Neural crest cell (in vitro differentiated cells): ENCODE results near the gene HDAC4. TPM values are rescaled to one million over a fixed set of nuclear protein-coding genes. Genes with fewer than 3 reads are reported as not detected.

Experiments
- DNase-seq: peaks from one replicate; pipeline ENCODE4 v3.0.0; 2021; ENCODE audit warnings: low read depth, mixed read lengths, low spot score
- H3K27ac Mint-ChIP-seq: one replicate; pipeline ENCODE4 v1.8.0; 2021; ENCODE audit warnings: mild to moderate bottlenecking, mixed read lengths; ENCODE audit not compliant: unreplicated experiment
- H3K27me3 Mint-ChIP-seq: 2 replicates; pipeline ENCODE4 v1.8.0; 2021; ENCODE audit warnings: low read depth, mild to moderate bottlenecking, mixed read lengths
- H3K36me3 Mint-ChIP-seq: 2 replicates; pipeline ENCODE4 v1.8.0; 2021; ENCODE audit warnings: low read depth, mild to moderate bottlenecking, mixed read lengths
- H3K4me1 Mint-ChIP-seq: 2 replicates; pipeline ENCODE4 v1.8.0; 2021; ENCODE audit warnings: mixed read lengths
- H3K4me3 Mint-ChIP-seq: one replicate; pipeline ENCODE4 v1.8.0; 2021; ENCODE audit warnings: mild to moderate bottlenecking, mixed read lengths
- H3K9me3 Mint-ChIP-seq: 2 replicates; pipeline ENCODE4 v1.8.0; 2021; ENCODE audit warnings: mixed read lengths
- CTCF ChIP-seq: fragments of 200-600 bp; sonication (generic); conservative IDR thresholded peaks from 2 replicates; pipeline ENCODE4 v1.5.0; 2021; ENCODE audit warnings: antibody characterized with exemption, mild to moderate bottlenecking
- total RNA-seq: library from RNA; stranded (reverse); gene quantifications from 2 replicates; pipeline ENCODE4 v1.2.1, GENCODE V29; 2021

HDAC4 gene
- total RNA-seq, 1 donor from 2014 or later = 52.1 TPM

- H3K36me3 Mint-ChIP-seq = peaks cover 15% of the 10 kb centered on the region
- peaks cover 6% of the 10 kb centered on the region for H3K9me3 Mint-ChIP-seq
- no peak for TF ChIP-seq CTCF
- H3K27me3 Mint-ChIP-seq = no peaks in the 10 kb centered on the region
- H3K4me3 Mint-ChIP-seq = no peak overlapping the region
- DNase-seq = no peak
- peaks cover 44% of the 10 kb centered on the region for H3K4me1 Mint-ChIP-seq
- peak overlapping the region; percentile 71 for H3K27ac Mint-ChIP-seq
Observed at GRCh38 chr2:239122421-239123110, 278.3 kb downstream of the HDAC4 start.

- Mint-ChIP-seq H3K27me3 (no peaks in the 10 kb centered on the region), H3K4me1 (peaks cover 49% of the 10 kb centered on the region), H3K4me3 (peak overlapping the region; percentile 47), H3K9me3 (peaks cover 6% of the 10 kb centered on the region), H3K36me3 (peaks cover 15% of the 10 kb centered on the region), H3K27ac (peak overlapping the region; percentile 96)
- DNase-seq = peak; percentile 50
- TF ChIP-seq CTCF = no peak
Observed at GRCh38 chr2:239121600-239122012, 279.2 kb downstream of the HDAC4 start.

DNA sequence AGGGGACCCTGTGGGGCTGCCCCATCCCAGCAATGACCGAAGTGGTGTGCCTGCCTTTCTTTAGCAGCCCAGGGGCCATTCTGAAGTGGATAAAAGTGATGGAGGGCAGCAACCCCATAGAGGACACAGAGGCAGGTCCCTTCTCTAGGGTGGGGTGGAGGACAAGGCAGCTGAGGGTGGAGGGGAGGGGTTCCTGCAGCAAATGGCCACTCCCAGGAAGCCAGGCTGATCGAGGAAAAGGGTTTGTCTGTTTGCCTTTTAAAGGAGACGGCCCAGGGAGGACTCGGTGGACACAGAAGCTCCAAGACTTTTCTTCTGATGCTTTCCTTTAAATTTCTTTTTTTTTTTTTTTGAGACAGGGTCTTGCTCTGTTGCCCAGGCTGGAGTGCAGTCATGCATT lies 280.2 kb downstream of the HDAC4 start:
- no peak overlapping the region for H3K4me3 Mint-ChIP-seq
- H3K27me3 Mint-ChIP-seq = no peaks in the 10 kb centered on the region
- H3K36me3 Mint-ChIP-seq = peaks cover 14% of the 10 kb centered on the region
- no peak for TF ChIP-seq CTCF
- peaks cover 6% of the 10 kb centered on the region for H3K9me3 Mint-ChIP-seq
- no peak for DNase-seq
- H3K4me1 Mint-ChIP-seq = peaks cover 49% of the 10 kb centered on the region
- no peak overlapping the region for H3K27ac Mint-ChIP-seq

DNA sequence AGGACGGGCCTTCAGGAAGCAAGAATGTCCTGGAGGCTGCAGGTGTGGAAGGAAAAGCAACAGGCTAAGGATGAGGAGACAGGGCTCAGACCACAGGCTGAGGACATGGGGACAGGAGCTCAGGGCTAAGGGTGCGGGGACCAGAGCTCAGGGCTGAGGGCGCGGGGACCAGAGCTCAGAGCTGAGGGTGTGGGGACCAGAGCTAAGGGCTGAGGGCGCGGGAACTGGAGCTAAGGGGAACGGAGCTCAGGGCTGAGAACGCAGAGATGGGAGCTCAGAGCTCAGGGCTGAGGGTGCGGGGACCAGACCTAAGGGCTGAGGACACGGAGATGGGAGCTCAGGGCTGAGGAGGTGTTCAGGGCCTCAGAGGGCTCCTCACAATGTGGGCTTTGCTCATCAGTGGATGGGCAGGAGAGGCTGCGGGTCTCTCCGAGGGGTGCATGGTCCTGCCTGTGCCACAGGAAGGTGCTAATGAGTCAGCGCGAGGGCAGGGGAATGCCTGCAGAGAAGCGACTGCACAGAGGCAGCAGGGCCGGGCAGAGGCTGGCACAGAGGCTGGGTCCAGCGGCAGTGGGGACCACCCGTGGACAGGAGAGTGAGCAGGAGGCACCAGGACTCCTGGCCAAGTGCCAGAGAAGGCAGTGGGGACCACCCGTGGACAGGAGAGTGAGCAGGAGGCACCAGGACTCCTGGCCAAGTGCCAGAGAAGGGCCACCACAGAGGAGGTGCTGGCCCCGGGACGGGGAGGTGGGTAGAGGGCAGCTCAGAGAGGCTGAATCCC lies 281.3 kb downstream of the HDAC4 start:
- H3K4me1 Mint-ChIP-seq = peaks cover 49% of the 10 kb centered on the region
- no peaks in the 10 kb centered on the region for H3K27me3 Mint-ChIP-seq
- H3K36me3 Mint-ChIP-seq = peaks cover 3% of the 10 kb centered on the region
- H3K4me3 Mint-ChIP-seq = peak overlapping the region; percentile 7
- H3K9me3 Mint-ChIP-seq = no peaks in the 10 kb centered on the region
- no peak for TF ChIP-seq CTCF
- H3K27ac Mint-ChIP-seq = peak overlapping the region; percentile 68
- no peak for DNase-seq

DNA sequence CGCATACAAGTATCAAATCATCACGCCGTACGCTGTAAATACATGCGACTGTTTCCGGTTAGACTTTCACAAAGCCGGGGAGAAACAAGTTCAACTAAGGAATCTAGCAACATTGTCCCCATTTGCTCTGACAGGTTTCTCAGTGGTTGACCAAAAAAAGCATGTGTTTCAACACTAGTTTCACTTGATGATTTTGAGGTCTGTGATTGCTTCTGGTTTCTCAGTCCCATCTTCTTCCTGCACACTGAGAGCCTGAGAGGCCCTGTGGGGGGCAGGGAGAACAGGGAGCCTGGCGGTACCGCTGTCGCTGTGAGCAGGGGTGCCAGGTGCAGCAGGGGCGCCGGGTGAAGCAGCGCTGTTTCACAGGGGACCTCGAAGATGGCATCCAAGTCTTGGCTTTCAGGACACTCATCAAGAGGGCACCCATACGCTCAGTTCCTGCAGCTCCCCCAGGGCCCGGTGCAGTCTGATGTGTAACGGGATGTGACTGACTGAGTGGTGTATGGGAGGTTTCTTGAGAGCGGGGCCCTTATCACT lies 282.1 kb downstream of the HDAC4 start:
- H3K27me3 Mint-ChIP-seq = no peaks in the 10 kb centered on the region
- H3K4me3 Mint-ChIP-seq = peak overlapping the region; percentile 7
- H3K9me3 Mint-ChIP-seq = no peaks in the 10 kb centered on the region
- no peak for TF ChIP-seq CTCF
- no peaks in the 10 kb centered on the region for H3K36me3 Mint-ChIP-seq
- peaks cover 49% of the 10 kb centered on the region for H3K4me1 Mint-ChIP-seq
- DNase-seq = no peak
- H3K27ac Mint-ChIP-seq = no peak overlapping the region
